ENCODE measurements around the gene ABCA7.
A peak's percentile ranks its signal among the peaks of the same experiment; 100 is the strongest.

The ABCA7 gene

GRCh38 chr19:1070931-1071791 lies 31.3 kb downstream of the ABCA7 start:
- DNase-seq (ENCODE audit: low read depth, low spot score): no peak

GRCh38 chr19:1072371-1073015 lies 32.6 kb downstream of the ABCA7 start:
- DNase-seq (ENCODE audit: low read depth, low spot score): no peak

GRCh38 chr19:1073063-1073955 lies 33.4 kb downstream of the ABCA7 start:
- no peak for DNase-seq (ENCODE audit: low read depth, low spot score)

- DNase-seq (ENCODE audit: low read depth, low spot score): no peak
Measured at GRCh38 chr19:1073956-1074517, 34.1 kb downstream of the ABCA7 start.

- DNase-seq (ENCODE audit: low read depth, low spot score): peak; percentile 87
Measured at GRCh38 chr19:1074544-1075283, 34.8 kb downstream of the ABCA7 start.

- no peak for DNase-seq (ENCODE audit: low read depth, low spot score)
Measured at GRCh38 chr19:1076046-1076386, 36.1 kb downstream of the ABCA7 start.

- peak; percentile 86 for DNase-seq (ENCODE audit: low read depth, low spot score)
Measured at GRCh38 chr19:1076951-1077350, 37.0 kb downstream of the ABCA7 start.

- no peak for DNase-seq (ENCODE audit: low read depth, low spot score)
Measured at GRCh38 chr19:1079566-1080111, 39.7 kb downstream of the ABCA7 start.

- no peak for DNase-seq (ENCODE audit: low read depth, low spot score)
Measured at GRCh38 chr19:1080360-1081161, 40.7 kb downstream of the ABCA7 start.

- no peak for DNase-seq (ENCODE audit: low read depth, low spot score)
Measured at GRCh38 chr19:1081301-1082164, 41.6 kb downstream of the ABCA7 start.

- DNase-seq (ENCODE audit: low read depth, low spot score): peak; percentile 61
Measured at GRCh38 chr19:1082165-1082927, 42.4 kb downstream of the ABCA7 start.

GRCh38 chr19:1082928-1083816 lies 43.3 kb downstream of the ABCA7 start:
- no peak for DNase-seq (ENCODE audit: low read depth, low spot score)

- no peak for DNase-seq (ENCODE audit: low read depth, low spot score)
Measured at GRCh38 chr19:1084024-1084868, 44.3 kb downstream of the ABCA7 start.

GRCh38 chr19:1085053-1085658 lies 45.2 kb downstream of the ABCA7 start:
- DNase-seq (ENCODE audit: low read depth, low spot score): no peak

GRCh38 chr19:1085676-1086442 lies 46.0 kb downstream of the ABCA7 start:
- no peak for DNase-seq (ENCODE audit: low read depth, low spot score)

All from activated CD4-positive, CD25-positive, alpha-beta regulatory T cell treated with anti-CD3 and anti-CD28 coated beads, Interleukin-2, amount 50 U/mL, for 16 hours (primary cell).